Middle frontal gyrus (tissue), 1 donor: ENCODE data around the gene ZNF578.
A peak's percentile ranks its signal among the peaks of the same experiment; 100 is the strongest.
"Not testable (repeated sequence)": the region's sequence is repeated elsewhere in the genome, so short reads cannot be mapped to it uniquely, and the experiment has no call there.

ENCODE experiments used
- DNase-seq: peaks from one replicate; pipeline ENCODE4 v3.0.0-alpha.2; 2015; ENCODE audit warnings: low spot score; ENCODE audit errors: extremely low spot score

Gene ZNF578

DNA sequence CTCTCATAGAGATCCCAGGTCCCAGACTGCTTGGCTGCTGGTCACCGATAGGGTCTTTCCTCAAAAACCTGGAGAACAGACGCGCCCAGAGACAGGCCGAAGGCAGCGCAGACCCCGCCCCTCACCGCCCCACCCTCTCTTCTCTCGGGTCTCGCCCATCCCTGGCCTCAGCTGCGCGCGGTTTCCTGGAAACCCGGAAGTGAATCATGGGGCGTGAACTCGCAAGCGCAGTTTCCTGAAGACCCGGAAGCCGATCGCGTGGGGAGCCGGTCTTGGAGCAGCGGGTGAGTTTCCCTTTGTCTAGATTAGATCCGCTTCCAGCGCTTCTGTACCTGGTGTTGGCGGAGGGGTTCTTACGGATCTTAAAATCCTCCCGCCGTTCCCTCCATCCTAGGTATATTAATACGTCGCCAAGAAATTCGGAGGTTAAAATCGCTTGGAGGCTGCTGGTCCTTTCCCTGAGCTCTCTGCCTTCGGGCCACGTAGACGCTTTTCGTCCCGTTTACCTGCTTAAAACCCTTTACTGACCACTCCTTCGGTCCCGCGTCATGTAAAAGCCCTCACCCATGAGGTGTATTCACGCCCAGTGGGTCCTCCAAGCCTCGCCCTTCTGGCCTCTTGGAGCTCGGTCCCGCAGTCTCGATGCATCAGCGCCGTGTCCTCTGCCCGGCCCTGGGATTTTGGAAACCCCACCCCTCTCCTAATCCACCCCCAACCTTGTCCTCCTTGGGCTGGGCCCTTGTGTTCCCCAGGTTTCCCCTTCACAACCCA, at the start of gene ZNF578:
Gene ZNF578 (plus strand): TSS at position 230 of the 771 bp plus-strand sequence. CDS start 48,293 bp downstream, outside the sequence.
- DNase-seq = peak; percentile 17

GRCh38 chr19:52410276-52410675, 43.1 kb upstream of the ZNF578 start:
- DNase-seq = no peak

- DNase-seq = no peak
These were observed 37.6 kb upstream of the ZNF578 start for GRCh38 chr19:52415711-52416110.

DNA sequence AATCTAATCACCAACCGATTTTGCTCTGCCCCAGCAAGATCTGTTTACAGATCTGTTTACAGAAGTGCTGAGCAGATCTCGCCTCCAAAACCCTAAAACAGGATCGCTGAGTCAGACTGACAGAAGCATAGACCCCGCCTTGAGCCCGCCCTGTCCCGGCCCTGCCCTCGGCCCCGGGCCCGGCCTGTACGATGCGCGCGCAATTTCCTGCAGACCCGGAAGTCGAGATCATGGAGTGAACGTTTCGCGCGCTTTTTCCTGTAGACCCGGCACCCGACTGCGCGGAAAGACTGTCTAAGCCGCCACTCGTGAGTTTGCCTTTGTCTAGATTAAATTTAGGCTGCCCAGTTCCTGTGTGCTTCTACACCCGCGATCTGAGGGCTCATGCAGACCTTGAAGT, 24.4 kb upstream of the ZNF578 start, which contains the start of gene ZNF534:
Gene ZNF534 (plus strand): TSS at position 212 of the 400 bp plus-strand sequence. CDS start 2,327 bp downstream, outside the sequence.
- DNase-seq = no peak

DNA sequence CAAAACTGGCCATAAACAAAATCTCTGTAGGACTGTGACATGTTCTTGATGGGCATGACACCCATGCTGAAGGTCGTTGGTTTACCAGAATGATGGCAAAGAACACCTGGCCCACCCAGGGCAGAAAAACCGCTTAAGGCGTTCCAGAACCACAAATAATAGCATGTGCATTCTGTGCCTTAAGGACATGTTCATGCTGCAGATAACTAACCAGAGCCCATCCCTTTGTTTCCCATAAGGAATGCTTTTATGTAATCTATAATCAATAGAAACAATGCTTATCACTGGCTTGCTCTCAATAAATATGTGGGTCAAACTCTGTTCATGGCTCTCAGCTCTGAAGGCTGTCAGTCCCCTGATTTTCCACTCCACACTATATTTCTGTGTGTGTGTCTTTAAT, 11.2 kb upstream of the ZNF578 start:
- DNase-seq = no peak

- DNase-seq = no peak
These were observed 8.8 kb upstream of the ZNF578 start for GRCh38 chr19:52444506-52444905.

DNA sequence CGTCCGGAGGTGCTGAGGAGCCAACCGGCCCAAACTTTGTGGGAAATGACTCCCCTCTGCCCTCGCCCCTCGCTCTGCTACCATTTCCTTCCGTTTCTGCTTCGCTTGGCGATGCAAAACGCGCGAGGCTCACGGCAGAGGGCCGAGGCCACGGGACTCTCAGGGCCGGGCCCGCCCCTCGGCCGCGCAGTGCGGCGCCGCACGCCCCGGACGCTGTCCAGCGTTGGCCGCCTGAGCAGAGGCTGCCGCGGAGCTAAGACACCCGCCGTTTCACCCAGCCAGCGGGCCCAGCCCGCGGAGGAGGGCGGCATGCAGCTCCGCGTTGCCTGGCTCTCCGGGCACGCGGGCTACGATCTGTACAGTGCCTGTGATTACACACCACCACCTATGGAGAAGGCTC, 2.1 kb upstream of the ZNF578 start:
- no peak for DNase-seq

DNA sequence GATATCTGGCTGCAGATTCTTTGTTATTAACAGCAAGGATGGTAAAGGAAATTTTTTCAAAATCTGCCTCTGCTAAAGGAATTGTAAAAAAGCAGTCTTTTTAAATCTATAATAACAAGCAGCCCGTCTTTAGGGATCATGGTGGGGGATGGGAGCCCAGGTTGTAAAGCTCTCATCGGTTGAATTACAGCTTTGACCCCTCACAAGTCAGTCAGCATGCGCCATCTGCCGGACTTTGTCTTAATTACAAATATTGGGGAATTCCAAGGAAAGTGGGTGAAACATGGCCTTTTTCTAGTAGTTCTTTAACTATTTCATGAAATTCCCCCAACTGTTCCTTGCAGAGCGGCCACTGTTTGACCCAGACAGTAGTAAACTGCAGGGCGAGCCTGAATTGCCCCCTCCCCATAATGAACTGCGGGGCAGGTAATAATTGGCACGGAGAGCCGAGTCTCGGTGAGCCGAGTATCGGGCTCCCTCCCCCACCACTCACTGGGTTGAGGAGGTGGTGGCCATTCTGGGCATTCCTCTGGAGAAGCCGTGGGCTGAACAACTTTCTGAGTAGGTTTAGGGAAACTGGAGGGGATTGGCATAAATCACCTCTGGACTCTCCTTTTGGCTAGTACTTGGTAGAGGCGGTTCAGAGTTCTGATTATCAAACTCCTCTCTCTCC, 11.6 kb downstream of the ZNF578 start:
- DNase-seq = no peak

DNA sequence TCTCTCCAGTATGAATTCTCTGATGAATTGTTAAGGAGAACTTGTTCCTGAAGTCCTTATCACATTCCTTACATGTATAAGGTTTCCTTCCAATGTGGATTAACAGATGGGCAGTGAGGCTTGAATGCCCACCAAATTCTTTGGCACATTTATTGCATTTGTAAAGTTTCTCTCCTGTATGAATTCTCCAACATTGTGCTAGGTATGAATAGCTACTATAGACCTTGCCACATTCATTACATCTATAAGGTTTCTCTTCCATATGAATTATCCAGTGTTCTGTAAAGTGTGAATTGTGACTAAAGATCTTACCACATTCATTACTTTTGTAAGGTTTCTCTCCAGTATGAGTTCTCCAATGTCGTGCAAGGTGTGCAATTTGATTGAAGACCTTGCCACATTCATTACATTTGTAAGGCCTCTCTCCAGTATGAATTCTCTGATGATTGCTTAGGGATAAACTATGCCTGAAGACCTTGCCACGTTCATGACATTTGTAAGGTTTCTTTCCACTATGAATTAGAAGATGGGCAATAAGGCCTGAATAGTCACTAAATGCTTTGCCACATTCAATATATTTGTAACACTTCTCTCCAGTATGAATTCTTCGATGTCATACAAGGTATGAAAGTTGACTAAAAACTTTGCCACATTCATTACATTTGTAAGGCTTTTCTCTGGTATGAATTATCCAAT, 20.4 kb downstream of the ZNF578 start:
- no peak for DNase-seq

GRCh38 chr19:52474351-52475127, 21.2 kb downstream of the ZNF578 start:
- DNase-seq = no peak

DNA sequence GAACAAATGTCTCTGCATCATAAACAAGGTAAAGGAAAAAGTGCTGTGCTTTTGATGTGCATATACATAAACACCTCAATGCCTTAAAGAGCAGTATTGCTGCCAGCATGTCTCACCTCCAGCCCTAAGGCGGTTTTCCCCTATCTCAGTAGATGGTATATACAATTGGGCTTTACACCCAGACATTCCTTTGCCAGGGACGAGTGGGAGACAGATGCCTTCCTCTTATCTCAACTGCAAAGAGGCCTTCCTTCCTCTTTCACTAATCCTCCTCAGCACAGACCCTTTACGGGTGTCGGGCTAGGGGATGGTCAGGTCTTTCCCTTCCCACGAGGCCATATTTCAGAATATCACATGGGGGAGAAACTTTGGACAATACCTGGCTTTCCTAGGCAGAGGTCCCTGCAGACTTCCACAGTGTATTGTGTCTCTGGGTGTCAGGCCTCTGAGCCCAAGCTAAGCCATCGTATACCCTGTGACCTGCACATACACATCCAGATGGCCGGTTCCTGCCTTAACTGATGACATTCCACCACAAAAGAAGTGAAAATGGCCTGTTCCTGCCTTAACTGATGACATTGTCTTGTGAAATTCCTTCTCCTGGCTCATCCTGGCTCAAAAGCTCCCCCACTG, 30.9 kb downstream of the ZNF578 start:
- DNase-seq = not testable (repeated sequence)

DNA sequence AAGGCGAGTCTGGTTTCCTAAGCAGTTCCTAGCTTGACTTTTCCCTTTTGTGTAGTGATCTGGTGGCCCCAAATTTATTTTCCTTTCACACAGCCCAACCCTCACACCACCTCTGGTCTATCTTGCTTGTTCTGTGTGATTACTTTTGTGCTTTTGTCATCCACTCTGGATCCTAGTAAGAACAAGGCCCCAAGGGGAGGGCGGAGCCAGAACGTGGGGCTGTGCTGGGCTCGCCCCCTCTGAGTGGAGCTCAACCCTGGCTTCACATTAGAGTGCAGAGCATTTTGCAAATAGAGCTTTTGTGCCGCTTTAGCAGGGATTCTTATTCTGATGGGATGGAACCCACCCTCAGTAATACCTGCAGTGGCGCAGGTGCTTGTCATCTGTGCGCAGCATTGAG, 31.7 kb downstream of the ZNF578 start:
- DNase-seq = not testable (repeated sequence)

DNA sequence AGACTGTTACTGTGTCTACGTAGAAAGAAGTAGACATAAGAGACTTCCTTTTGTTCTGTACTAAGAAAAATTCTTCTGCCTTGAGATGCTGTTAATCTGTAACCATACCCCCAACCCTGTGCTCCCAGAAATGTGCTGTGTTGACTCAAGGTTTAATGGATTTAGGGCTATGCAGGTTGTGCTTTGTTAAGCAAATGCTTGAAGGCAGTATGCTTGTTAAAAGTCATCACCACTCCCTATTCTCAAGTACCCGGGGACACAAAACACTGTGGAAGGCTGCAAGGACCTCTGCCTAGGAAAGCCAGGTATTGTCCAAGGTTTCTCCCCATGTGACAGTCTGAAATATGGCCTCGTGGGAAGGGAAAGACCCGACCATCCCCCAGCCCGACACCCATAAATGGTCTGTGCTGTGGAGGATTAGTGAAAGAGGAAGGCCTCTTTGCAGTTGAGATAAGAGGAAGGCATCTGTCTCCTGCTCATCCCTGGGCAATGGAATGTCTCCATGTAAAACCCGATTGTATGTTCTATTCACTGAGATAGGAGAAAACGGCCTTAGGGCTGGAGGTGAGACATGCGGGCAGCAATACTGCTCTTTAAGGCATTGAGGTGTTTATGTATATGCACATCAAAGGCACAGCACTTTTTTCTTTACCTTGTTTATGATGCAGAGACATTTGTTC, 32.3 kb downstream of the ZNF578 start:
- not testable (repeated sequence) for DNase-seq

DNA sequence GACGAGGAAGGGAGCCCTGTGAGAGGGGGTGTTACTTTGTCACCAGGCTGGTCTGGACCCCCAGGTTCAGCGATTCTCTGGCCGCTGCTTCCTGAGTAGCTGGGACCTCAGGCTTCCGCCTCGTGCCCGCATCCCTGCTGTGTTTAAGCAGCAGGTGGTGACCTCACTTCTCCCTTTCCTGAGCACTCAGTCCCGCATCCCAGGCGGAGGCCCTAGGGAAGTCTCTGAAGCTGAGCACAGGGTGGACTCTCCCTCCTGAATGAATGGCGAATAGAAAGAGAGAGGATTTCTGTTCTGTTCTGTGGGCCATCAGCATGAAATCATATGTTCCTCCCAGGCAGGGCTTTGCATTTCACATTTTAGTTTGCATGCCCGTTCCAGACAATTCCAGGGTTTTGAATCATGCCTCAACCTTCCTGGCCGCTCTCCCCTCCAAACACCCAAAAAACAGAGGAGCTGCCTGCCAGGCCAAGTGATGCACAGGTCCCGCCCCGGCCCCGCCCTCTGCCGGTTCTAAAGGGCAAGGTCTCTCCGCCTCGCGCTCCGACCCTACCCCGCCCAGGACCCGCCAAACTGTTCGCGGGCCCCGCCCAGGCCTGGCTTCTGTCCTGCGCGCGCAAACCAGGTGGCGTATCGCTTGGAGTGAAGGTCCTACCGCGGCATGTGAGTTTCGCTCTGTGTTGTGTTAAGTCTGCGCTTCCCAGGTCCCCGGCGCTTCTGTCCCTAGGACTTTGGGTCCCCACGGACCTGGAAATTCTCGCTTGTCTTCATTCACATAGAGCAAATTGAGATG, 39.0 kb downstream of the ZNF578 start:
- DNase-seq = no peak

- DNase-seq = no peak
These were observed 39.7 kb downstream of the ZNF578 start for GRCh38 chr19:52492994-52493470.

- no peak for DNase-seq
These were observed 41.2 kb downstream of the ZNF578 start for GRCh38 chr19:52494518-52494917.

DNA sequence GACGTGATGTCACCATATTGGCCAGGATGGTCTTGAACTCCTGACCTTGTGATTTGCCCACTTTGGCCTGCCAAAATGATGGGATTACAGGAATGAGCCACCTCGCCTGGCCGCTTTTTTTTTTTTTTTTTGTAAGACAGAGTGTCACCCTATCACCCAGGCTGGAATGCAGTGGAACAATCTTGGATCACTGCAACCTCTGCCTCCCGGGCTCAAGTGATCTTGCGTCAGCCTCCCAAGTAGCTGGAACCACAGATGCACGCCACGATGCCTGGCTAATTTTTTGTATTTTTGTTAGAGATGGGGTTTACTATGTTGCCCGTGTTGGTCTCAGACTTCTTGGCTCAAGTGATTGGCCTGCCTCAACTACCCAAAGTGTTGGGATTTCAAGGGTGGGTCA, 45.2 kb downstream of the ZNF578 start:
- DNase-seq = no peak

- DNase-seq = not testable (repeated sequence)
These were observed 47.1 kb downstream of the ZNF578 start for GRCh38 chr19:52500474-52500873.

- DNase-seq = not testable (repeated sequence)
These were observed 47.6 kb downstream of the ZNF578 start for GRCh38 chr19:52500991-52501390.
